Spinal cord (tissue), 10 donors: ENCODE measurements around the gene GXYLT2. TPM values are rescaled to one million over a fixed set of nuclear protein-coding genes. Genes with fewer than 3 reads are reported as not detected.

ENCODE experiments used
- DNase-seq, 6 donors: peaks; one replicate each; pipeline versions ENCODE4 v3.0.0 to v3.0.0-alpha.2; 2013 to 2015; ENCODE audit warnings: low spot score in 6 of 6, low read depth in 4 of 6
- H3K27ac ChIP-seq: one replicate; pipeline ENCODE4 v1.5.1; 2013; ENCODE audit warnings: low read depth, low read length, control low read depth
- H3K27me3 ChIP-seq: one replicate; pipeline ENCODE4 v1.6.1; 2013; ENCODE audit warnings: low read length; ENCODE audit not compliant: control insufficient read depth, insufficient read depth
- H3K36me3 ChIP-seq: one replicate; pipeline ENCODE4 v1.6.1; 2013; ENCODE audit warnings: low read length; ENCODE audit not compliant: control insufficient read depth, insufficient read depth
- H3K4me1 ChIP-seq: one replicate; pipeline ENCODE4 v1.6.1; 2013; ENCODE audit warnings: low read length; ENCODE audit not compliant: control insufficient read depth, insufficient read depth
- H3K4me3 ChIP-seq: one replicate; pipeline ENCODE4 v1.5.1; 2013; ENCODE audit warnings: low read depth, low read length, control low read depth
- H3K9me3 ChIP-seq: one replicate; pipeline ENCODE4 v1.6.1; 2013; ENCODE audit warnings: low read length; ENCODE audit not compliant: control insufficient read depth, insufficient read depth
- WGBS: methylation state at CpG from one replicate; pipeline ENCODE4 v1.1.5; 2013; ENCODE audit warnings: missing lambda C conversion rate; ENCODE audit not compliant: insufficient coverage; 5-methylcytosine and 5-hydroxymethylcytosine counted together
- long read RNA-seq, 4 donors: transcript quantifications; one replicate each; lab custom pipeline, GENCODE V29; 2026
- polyA plus RNA-seq, 2 donors: library from polyadenylated mRNA; unstranded; fragments of 120-200 nt; gene quantifications; one replicate each; pipeline ENCODE4 v1.2.1, GENCODE V29; 2013; ENCODE audit not compliant: insufficient read length in 2 of 2
- total RNA-seq, 2 donors: library from RNA; depleted of rRNA in 1 of 2; stranded (reverse); fragments of 120-200 nt in 1 of 2; fragments of >200 nt in 1 of 2; gene quantifications; one replicate each; pipeline versions ENCODE4 v1.2.3 to v1.2.4, GENCODE V29; 2013 to 2014
- donor health status: healthy.

Gene GXYLT2
- total RNA-seq (10 to 100 TPM; 26.4 to 30.9 TPM), polyA plus RNA-seq (1 to 10 TPM; 5.9 to 9.5 TPM)
- long read RNA-seq, donor 1, partial matches to known transcripts: 0 of 1 reads
- long read RNA-seq, donor 1, other reads (novel, unspliced or antisense): 0 of 1 reads
- long read RNA-seq, donor 2: 0 reads
- long read RNA-seq, donor 3, partial matches to known transcripts: 0 of 1 reads
- long read RNA-seq, donor 3, other reads (novel, unspliced or antisense): 0 of 1 reads
- long read RNA-seq, donor 4, partial matches to known transcripts: 0 of 1 reads
- long read RNA-seq, donor 4, other reads (novel, unspliced or antisense): 0 of 1 reads

- under 1% methylated on average over 96 of the region's 96 CpGs for WGBS
- H3K4me1 ChIP-seq: peaks cover 4% of the 10 kb centered on the region
- no peaks in the 10 kb centered on the region for H3K36me3 ChIP-seq
- H3K27ac ChIP-seq: peak within 1 kb of the TSS; percentile 45
- H3K9me3 ChIP-seq: peaks cover 3% of the 10 kb centered on the region
- peak within 1 kb of the TSS; percentile 45 for H3K4me3 ChIP-seq
- peaks cover 12% of the 10 kb centered on the region for H3K27me3 ChIP-seq
- peak in 3 of 6 donors; percentile 57 to 91 (median 88) for DNase-seq
Observed at GRCh38 chr3:72887705-72888545, at the start of gene GXYLT2. GXYLT2 (plus strand) TSS chr3:72888046; CDS start chr3:72888234, 188 bp downstream.

GRCh38 chr3:72839057-72839456 is 48.8 kb upstream of the GXYLT2 start:
- DNase-seq: no peak
- H3K4me1 ChIP-seq: peaks cover 3% of the 10 kb centered on the region
- no peaks in the 10 kb centered on the region for H3K27me3 ChIP-seq
- no peak overlapping the region for H3K27ac ChIP-seq
- no peak overlapping the region for H3K4me3 ChIP-seq
- H3K36me3 ChIP-seq: peaks cover 6% of the 10 kb centered on the region
- WGBS: 71% methylated on average over 1 of the region's 3 CpGs
- H3K9me3 ChIP-seq: no peaks in the 10 kb centered on the region

GRCh38 chr3:72844436-72844993 is 43.3 kb upstream of the GXYLT2 start:
- Histone ChIP-seq H3K4me1 (peaks cover 4% of the 10 kb centered on the region), H3K4me3 (no peak overlapping the region), H3K27ac (no peak overlapping the region), H3K36me3 (peaks cover 6% of the 10 kb centered on the region), H3K9me3 (no peaks in the 10 kb centered on the region), H3K27me3 (peaks cover 2% of the 10 kb centered on the region)
- WGBS: no CpG with 5 or more reads among the region's 1 CpG
- no peak for DNase-seq

- Histone ChIP-seq H3K9me3 (no peaks in the 10 kb centered on the region), H3K27ac (no peak overlapping the region), H3K36me3 (peaks cover 3% of the 10 kb centered on the region), H3K4me1 (peaks cover 4% of the 10 kb centered on the region), H3K27me3 (peaks cover 4% of the 10 kb centered on the region), H3K4me3 (no peak overlapping the region)
- no peak for DNase-seq
- WGBS: 80% methylated on average over 2 of the region's 10 CpGs
Observed at GRCh38 chr3:72846166-72846565, 41.7 kb upstream of the GXYLT2 start.

- peak overlapping the region; percentile 65 for H3K4me3 ChIP-seq
- no peak for DNase-seq
- H3K27me3 ChIP-seq: peaks cover 4% of the 10 kb centered on the region
- H3K9me3 ChIP-seq: no peaks in the 10 kb centered on the region
- H3K27ac ChIP-seq: peak overlapping the region; percentile 38
- peaks cover 4% of the 10 kb centered on the region for H3K4me1 ChIP-seq
- H3K36me3 ChIP-seq: no peaks in the 10 kb centered on the region
- WGBS: 0% methylated on average over 2 of the region's 6 CpGs
Observed at GRCh38 chr3:72847282-72847681, 40.6 kb upstream of the GXYLT2 start.

GRCh38 chr3:72847751-72848702 is 39.8 kb upstream of the GXYLT2 start, which contains the start of gene SHQ1:
SHQ1 (minus strand) TSS chr3:72848445; CDS start chr3:72848340, 105 bp downstream.
- peak within 1 kb of the TSS; percentile 65 for H3K4me3 ChIP-seq
- under 1% methylated on average over 86 of the region's 86 CpGs for WGBS
- H3K36me3 ChIP-seq: no peaks in the 10 kb centered on the region
- peaks cover 4% of the 10 kb centered on the region for H3K27me3 ChIP-seq
- peaks cover 4% of the 10 kb centered on the region for H3K4me1 ChIP-seq
- peak; percentile 84 to 98 (median 91) for DNase-seq
- H3K27ac ChIP-seq: peak within 1 kb of the TSS; percentile 38
- H3K9me3 ChIP-seq: no peaks in the 10 kb centered on the region

GRCh38 chr3:72848703-72849081 is 39.2 kb upstream of the GXYLT2 start:
- no peaks in the 10 kb centered on the region for H3K9me3 ChIP-seq
- DNase-seq: no peak
- H3K4me3 ChIP-seq: peak overlapping the region; percentile 65
- 6% methylated on average over 6 of the region's 11 CpGs for WGBS
- H3K27me3 ChIP-seq: peaks cover 4% of the 10 kb centered on the region
- H3K36me3 ChIP-seq: no peaks in the 10 kb centered on the region
- peaks cover 4% of the 10 kb centered on the region for H3K4me1 ChIP-seq
- H3K27ac ChIP-seq: no peak overlapping the region

GRCh38 chr3:72855001-72855400 is 32.8 kb upstream of the GXYLT2 start:
- Histone ChIP-seq H3K27me3 (no peaks in the 10 kb centered on the region), H3K4me3 (no peak overlapping the region), H3K4me1 (no peaks in the 10 kb centered on the region), H3K9me3 (no peaks in the 10 kb centered on the region), H3K36me3 (no peaks in the 10 kb centered on the region), H3K27ac (no peak overlapping the region)
- DNase-seq: no peak
- 56% methylated on average over 5 of the region's 7 CpGs for WGBS

- no peaks in the 10 kb centered on the region for H3K4me1 ChIP-seq
- H3K9me3 ChIP-seq: no peaks in the 10 kb centered on the region
- no peak for DNase-seq
- H3K4me3 ChIP-seq: no peak overlapping the region
- WGBS: no CpG with 5 or more reads among the region's 5 CpGs
- H3K27ac ChIP-seq: no peak overlapping the region
- H3K27me3 ChIP-seq: no peaks in the 10 kb centered on the region
- no peaks in the 10 kb centered on the region for H3K36me3 ChIP-seq
Observed at GRCh38 chr3:72860053-72860452, 27.8 kb upstream of the GXYLT2 start.
